GM12801 (cell line): ENCODE data around the gene RPTOR.

Source experiments
- CTCF ChIP-seq: IDR thresholded peaks from one replicate; pipeline ENCODE4 v1.5.1; 2011; ENCODE audit warnings: control low read depth; ENCODE audit not compliant: insufficient read length; ENCODE audit errors: extremely low read depth

The RPTOR gene

GRCh38 chr17:80868022-80868609 is 323.5 kb downstream of the RPTOR start:
- no peak for TF ChIP-seq CTCF

GRCh38 chr17:80869481-80870145 is 325.0 kb downstream of the RPTOR start:
- no peak for TF ChIP-seq CTCF

- no peak for TF ChIP-seq CTCF
Observed at GRCh38 chr17:80870401-80870800, 325.8 kb downstream of the RPTOR start.

- no peak for TF ChIP-seq CTCF
Observed at GRCh38 chr17:80871341-80871740, 326.7 kb downstream of the RPTOR start.

GRCh38 chr17:80872001-80872500 is 327.4 kb downstream of the RPTOR start:
- no peak for TF ChIP-seq CTCF

GRCh38 chr17:80872501-80873306 is 328.1 kb downstream of the RPTOR start:
- TF ChIP-seq CTCF, result no peak

GRCh38 chr17:80873307-80873951 is 328.8 kb downstream of the RPTOR start:
- no peak for TF ChIP-seq CTCF
